HG03469 (cell line): Measurements from ENCODE around the gene RSBN1.
A peak's percentile ranks its signal among the peaks of the same experiment; 100 is the strongest.

ENCODE experiments used
- ATAC-seq: cut with Tn5 transposase; IDR thresholded peaks from one replicate; pipeline ENCODE4 v1.9.1; 2021; ENCODE audit warnings: mild to moderate bottlenecking, moderate library complexity, moderate number of reproducible peaks; ENCODE audit not compliant: unreplicated experiment

The RSBN1 gene

GRCh38 chr1:113813218-113813617 lies 942 bp upstream of the RSBN1 start:
- no peak for ATAC-seq

GRCh38 chr1:113812661-113813135 lies 422 bp upstream of the RSBN1 start:
- ATAC-seq = no peak

- no peak for ATAC-seq
These were observed 954 bp downstream of the RSBN1 start for GRCh38 chr1:113811156-113811887.

GRCh38 chr1:113809670-113810602 lies 2.3 kb downstream of the RSBN1 start:
- no peak for ATAC-seq

GRCh38 chr1:113808450-113809195 lies 3.7 kb downstream of the RSBN1 start:
- no peak for ATAC-seq

- ATAC-seq = no peak
These were observed 6.6 kb downstream of the RSBN1 start for GRCh38 chr1:113805639-113806038.

- ATAC-seq = no peak
These were observed 7.1 kb downstream of the RSBN1 start for GRCh38 chr1:113805256-113805531.

GRCh38 chr1:113804421-113805255 lies 7.6 kb downstream of the RSBN1 start:
- ATAC-seq = no peak

GRCh38 chr1:113802367-113803007 lies 9.8 kb downstream of the RSBN1 start:
- no peak for ATAC-seq

GRCh38 chr1:113800487-113800886 lies 11.8 kb downstream of the RSBN1 start:
- ATAC-seq = no peak

GRCh38 chr1:113797472-113797871 lies 14.8 kb downstream of the RSBN1 start:
- no peak for ATAC-seq

- no peak for ATAC-seq
These were observed 18.1 kb downstream of the RSBN1 start for GRCh38 chr1:113793878-113794834.

GRCh38 chr1:113792986-113793385 lies 19.3 kb downstream of the RSBN1 start:
- no peak for ATAC-seq

GRCh38 chr1:113792471-113792870 lies 19.8 kb downstream of the RSBN1 start:
- ATAC-seq = no peak

- ATAC-seq = no peak
These were observed 23.5 kb downstream of the RSBN1 start for GRCh38 chr1:113788802-113789201.

GRCh38 chr1:113787663-113788062 lies 24.6 kb downstream of the RSBN1 start:
- no peak for ATAC-seq

GRCh38 chr1:113786069-113786468 lies 26.2 kb downstream of the RSBN1 start:
- no peak for ATAC-seq

- peak; percentile 42 for ATAC-seq
These were observed 28.0 kb downstream of the RSBN1 start for GRCh38 chr1:113784104-113784779.
